Mesodermal cell (in vitro differentiated cells): Measurements from ENCODE around the gene PEX10.

Source experiments
- H3K27ac ChIP-seq: 2 replicates; pipeline ENCODE4 v1.7.0; 2013; ENCODE audit warnings: mild to moderate bottlenecking, low read depth, low read length, moderate library complexity; ENCODE audit not compliant: severe bottlenecking
- H3K36me3 ChIP-seq: 2 replicates; pipeline ENCODE4 v1.7.1; 2013; ENCODE audit warnings: mild to moderate bottlenecking, low read length, moderate library complexity; ENCODE audit not compliant: control insufficient read depth, insufficient read depth
- H3K4me1 ChIP-seq: one replicate; pipeline ENCODE4 v1.7.1; 2013; ENCODE audit warnings: mild to moderate bottlenecking, low read length; ENCODE audit not compliant: insufficient read depth, control insufficient read depth, poor library complexity, severe bottlenecking
- H3K4me3 ChIP-seq: 2 replicates; pipeline ENCODE4 v1.7.0; 2013; ENCODE audit warnings: low read length, control low read depth, mild to moderate bottlenecking; ENCODE audit not compliant: insufficient read depth, poor library complexity, severe bottlenecking; ENCODE audit errors: extremely low read depth
- H3K9me3 ChIP-seq: 2 replicates; pipeline ENCODE4 v1.7.1; 2013; ENCODE audit warnings: mild to moderate bottlenecking, low read length, moderate library complexity; ENCODE audit not compliant: control insufficient read depth
- WGBS, 2 experiments: methylation state at CpG; one replicate each; pipeline ENCODE4 v1.1.5; 2013; ENCODE audit warnings: missing lambda C conversion rate in 2 of 2; ENCODE audit not compliant: insufficient coverage in 2 of 2; 5-methylcytosine and 5-hydroxymethylcytosine counted together

Gene PEX10

GRCh38 chr1:2356911-2357845, 55.2 kb downstream of the PEX10 start:
- Histone ChIP-seq H3K4me3 (no peak overlapping the region), H3K36me3 (no peaks in the 10 kb centered on the region), H3K9me3 (no peaks in the 10 kb centered on the region), H3K27ac (no peak overlapping the region), H3K4me1 (peaks cover 3% of the 10 kb centered on the region)
- WGBS, 2 experiments: 94 to 96% methylated on average over 32 to 35 of the region's 37 CpGs

GRCh38 chr1:2356401-2356800, 56.0 kb downstream of the PEX10 start:
- Histone ChIP-seq H3K36me3 (no peaks in the 10 kb centered on the region), H3K27ac (no peak overlapping the region), H3K9me3 (no peaks in the 10 kb centered on the region), H3K4me1 (peaks cover 3% of the 10 kb centered on the region), H3K4me3 (no peak overlapping the region)
- WGBS, 2 experiments: 95% methylated on average over 14 to 15 of the region's 15 CpGs

GRCh38 chr1:2355373-2356261, 56.7 kb downstream of the PEX10 start:
- peaks cover 3% of the 10 kb centered on the region for H3K4me1 ChIP-seq
- H3K27ac ChIP-seq: no peak overlapping the region
- no peak overlapping the region for H3K4me3 ChIP-seq
- H3K36me3 ChIP-seq: no peaks in the 10 kb centered on the region
- WGBS, 2 experiments: 91 to 92% methylated on average over 24 to 25 of the region's 28 CpGs
- no peaks in the 10 kb centered on the region for H3K9me3 ChIP-seq

- WGBS, 2 experiments: 94 to 95% methylated on average over 32 of the region's 38 CpGs
- H3K4me1 ChIP-seq: peaks cover 3% of the 10 kb centered on the region
- no peaks in the 10 kb centered on the region for H3K36me3 ChIP-seq
- H3K9me3 ChIP-seq: no peaks in the 10 kb centered on the region
- no peak overlapping the region for H3K4me3 ChIP-seq
- no peak overlapping the region for H3K27ac ChIP-seq
Measured at GRCh38 chr1:2354511-2355372, 57.6 kb downstream of the PEX10 start.
